Activated T-cell treated with anti-CD3 and anti-CD28 coated beads, Interleukin-2, amount 50 U/mL, for 1 hour (primary cell): ENCODE measurements around the gene DTX3.

Experiments
- DNase-seq: peaks from one replicate; pipeline ENCODE4 v3.0.0-alpha.2; 2020

DTX3 gene

GRCh38 chr12:57620936-57621496 is 16.4 kb downstream of the DTX3 start:
- peak; percentile 45 for DNase-seq

- DNase-seq, result peak; percentile 69
Measured at GRCh38 chr12:57621497-57622292, 17.1 kb downstream of the DTX3 start.

GRCh38 chr12:57622293-57623245 is 17.9 kb downstream of the DTX3 start:
- DNase-seq, result no peak

- no peak for DNase-seq
Measured at GRCh38 chr12:57623385-57623784, 18.8 kb downstream of the DTX3 start.

- no peak for DNase-seq
Measured at GRCh38 chr12:57623811-57624390, 19.3 kb downstream of the DTX3 start.

- DNase-seq, result no peak
Measured at GRCh38 chr12:57624441-57625220, 20.0 kb downstream of the DTX3 start.

- no peak for DNase-seq
Measured at GRCh38 chr12:57625261-57626032, 20.8 kb downstream of the DTX3 start.

- no peak for DNase-seq
Measured at GRCh38 chr12:57626111-57626920, 21.7 kb downstream of the DTX3 start.

- DNase-seq, result no peak
Measured at GRCh38 chr12:57626921-57627445, 22.4 kb downstream of the DTX3 start.

GRCh38 chr12:57627501-57628279 is 23.1 kb downstream of the DTX3 start:
- peak; percentile 48 for DNase-seq

- no peak for DNase-seq
Measured at GRCh38 chr12:57628280-57629191, 23.9 kb downstream of the DTX3 start.

- no peak for DNase-seq
Measured at GRCh38 chr12:57629897-57630471, 25.4 kb downstream of the DTX3 start.

- DNase-seq, result no peak
Measured at GRCh38 chr12:57630891-57631433, 26.3 kb downstream of the DTX3 start.

- no peak for DNase-seq
Measured at GRCh38 chr12:57631566-57632072, 27.0 kb downstream of the DTX3 start.

- peak; percentile 45 for DNase-seq
Measured at GRCh38 chr12:57632073-57632957, 27.7 kb downstream of the DTX3 start.
